Neural cell (in vitro differentiated cells): ENCODE results near the gene RLF. TPM values are rescaled to one million over a fixed set of nuclear protein-coding genes. Genes with fewer than 3 reads are reported as not detected.

Experiments used
- H2AFZ ChIP-seq: fragments of 200-600, 300-800 bp; sonication (generic), shearing (Covaris generic); 2 replicates; pipeline ENCODE4 v1.6.0; 2014; ENCODE audit warnings: low read depth, mild to moderate bottlenecking, antibody characterized with exemption, low read length, moderate library complexity
- H3F3A ChIP-seq: fragments of 200-600 bp; shearing (Covaris generic); 2 replicates; pipeline ENCODE4 v1.6.1; 2016; ENCODE audit warnings: mild to moderate bottlenecking, moderate library complexity, mixed read lengths, antibody characterized with exemption, low read length; ENCODE audit not compliant: insufficient read depth, poor library complexity, severe bottlenecking
- H3K27ac ChIP-seq: fragments of 200-600, 300-800 bp; sonication (generic), shearing (Covaris generic); 2 replicates; pipeline ENCODE4 v1.5.1; 2014; ENCODE audit warnings: mild to moderate bottlenecking, low read length, moderate library complexity
- H3K27me3 ChIP-seq: fragments of 300-800, 200-600 bp; sonication (generic), shearing (Covaris generic); 2 replicates; pipeline ENCODE4 v1.6.0; 2014; ENCODE audit warnings: mild to moderate bottlenecking, low read depth, low read length, moderate library complexity; ENCODE audit not compliant: insufficient read depth
- H3K36me3 ChIP-seq: fragments of 300-800, 200-600 bp; sonication (generic), shearing (Covaris generic); 2 replicates; pipeline ENCODE4 v1.5.1; 2014; ENCODE audit warnings: mild to moderate bottlenecking, antibody characterized with exemption, low read length, moderate library complexity; ENCODE audit not compliant: insufficient read depth
- H3K4me2 ChIP-seq: fragments of 300-800, 200-600 bp; sonication (generic), shearing (Covaris generic); 2 replicates; pipeline ENCODE4 v1.6.0; 2014; ENCODE audit warnings: mild to moderate bottlenecking, low read length
- H3K4me3 ChIP-seq: fragments of 300-800, 200-600 bp; sonication (generic), shearing (Covaris generic); 2 replicates; pipeline ENCODE4 v1.5.1; 2014; ENCODE audit warnings: mild to moderate bottlenecking, low read length, moderate library complexity
- H3K79me2 ChIP-seq: fragments of 200-600 bp; shearing (Covaris generic); replicated peaks from 2 replicates; pipeline ENCODE4 v1.6.0; 2014; ENCODE audit warnings: mild to moderate bottlenecking, low read length, moderate library complexity; ENCODE audit not compliant: insufficient read depth
- H3K9ac ChIP-seq: fragments of 300-800, 200-600 bp; sonication (generic), shearing (Covaris generic); 2 replicates; pipeline ENCODE4 v1.6.1; 2016; ENCODE audit warnings: mild to moderate bottlenecking, low read length, mixed read lengths
- H3K9me2 ChIP-seq: fragments of 200-600 bp; shearing (Covaris generic); 2 replicates; pipeline ENCODE4 v1.6.1; 2016; ENCODE audit warnings: mild to moderate bottlenecking, low read length, mixed read lengths; ENCODE audit not compliant: insufficient read depth
- H3K9me3 ChIP-seq: fragments of 200-600, 300-800 bp; sonication (generic), shearing (Covaris generic); 2 replicates; pipeline ENCODE4 v1.6.1; 2016; ENCODE audit warnings: mild to moderate bottlenecking, mixed run types, low read length, moderate library complexity, mixed read lengths
- H4K20me1 ChIP-seq: fragments of 200-600 bp; shearing (Covaris generic); 2 replicates; pipeline ENCODE4 v1.6.1; 2016; ENCODE audit warnings: mild to moderate bottlenecking, mixed run types; ENCODE audit not compliant: insufficient read depth
- CTCF ChIP-seq: fragments of 450-650 bp; IDR thresholded peaks from 2 replicates; pipeline ENCODE4 v1.5.1; 2014; ENCODE audit warnings: antibody characterized with exemption, mild to moderate bottlenecking, moderate library complexity; ENCODE audit not compliant: poor library complexity, severe bottlenecking
- EP300 ChIP-seq: fragments of 450-650 bp; conservative IDR thresholded peaks from 2 replicates; pipeline ENCODE4 v1.6.1; 2014; ENCODE audit warnings: antibody characterized with exemption, mild to moderate bottlenecking, moderate library complexity; ENCODE audit not compliant: poor library complexity, severe bottlenecking
- EZH2 ChIP-seq: fragments of 200-600, 300-800 bp; shearing (Covaris generic), sonication (generic); IDR thresholded peaks from 2 replicates; pipeline ENCODE4 v1.6.1; 2014; ENCODE audit warnings: antibody characterized with exemption, low read length, borderline replicate concordance, mild to moderate bottlenecking; ENCODE audit not compliant: insufficient read depth, poor library complexity, severe bottlenecking
- MXI1 ChIP-seq: fragments of 450-650 bp; conservative IDR thresholded peaks from 2 replicates; pipeline ENCODE4 v1.6.1; 2014; ENCODE audit warnings: antibody characterized with exemption, mild to moderate bottlenecking; ENCODE audit not compliant: poor library complexity, severe bottlenecking
- POLR2AphosphoS5 ChIP-seq: IDR thresholded peaks from 2 replicates; pipeline ENCODE4 v1.6.1; 2012
- RAD21 ChIP-seq: fragments of 450-650 bp; conservative IDR thresholded peaks from 2 replicates; pipeline ENCODE4 v1.6.1; 2014; ENCODE audit warnings: antibody characterized with exemption, mild to moderate bottlenecking, moderate library complexity
- SMC3 ChIP-seq: fragments of 450-650 bp; conservative IDR thresholded peaks from 2 replicates; pipeline ENCODE4 v1.6.1; 2014; ENCODE audit warnings: antibody characterized with exemption, mild to moderate bottlenecking, moderate library complexity; ENCODE audit not compliant: poor library complexity
- TAF1 ChIP-seq: IDR thresholded peaks from 2 replicates; pipeline ENCODE4 v1.6.1; 2012; ENCODE audit warnings: low read depth
- polyA plus RNA-seq: library from polyadenylated mRNA; depleted of rRNA; stranded (reverse); fragments of >200 nt; gene quantifications from 2 replicates; pipeline ENCODE4 v1.2.3, GENCODE V29; 2014
- TF ChIP-seq, protein P1 (sequence below): IDR thresholded peaks from 2 replicates; pipeline ENCODE4 v1.6.1; 2012; ENCODE audit warnings: borderline replicate concordance

The RLF gene
- polyA plus RNA-seq, 1 donor from 2014 or later = 23.4 TPM

- Histone ChIP-seq H3K27ac (no peak overlapping the region), H2AFZ (no peak overlapping the region), H3K9me3 (no peaks in the 10 kb centered on the region), H3K4me2 (no peak overlapping the region), H3F3A (no peaks in the 10 kb centered on the region), H3K79me2 (no peaks in the 10 kb centered on the region), H3K4me3 (no peak overlapping the region), H4K20me1 (no peaks in the 10 kb centered on the region), H3K36me3 (no peaks in the 10 kb centered on the region), H3K27me3 (peaks cover 14% of the 10 kb centered on the region), H3K9ac (no peak overlapping the region), H3K9me2 (no peaks in the 10 kb centered on the region)
- TF ChIP-seq EP300 (no peak), TAF1 (no peak), RAD21 (no peak), EZH2 (no peak), CTCF (no peak), POLR2AphosphoS5 (no peak), SMC3 (no peak), MXI1 (no peak)
- TF ChIP-seq, protein P1, sequence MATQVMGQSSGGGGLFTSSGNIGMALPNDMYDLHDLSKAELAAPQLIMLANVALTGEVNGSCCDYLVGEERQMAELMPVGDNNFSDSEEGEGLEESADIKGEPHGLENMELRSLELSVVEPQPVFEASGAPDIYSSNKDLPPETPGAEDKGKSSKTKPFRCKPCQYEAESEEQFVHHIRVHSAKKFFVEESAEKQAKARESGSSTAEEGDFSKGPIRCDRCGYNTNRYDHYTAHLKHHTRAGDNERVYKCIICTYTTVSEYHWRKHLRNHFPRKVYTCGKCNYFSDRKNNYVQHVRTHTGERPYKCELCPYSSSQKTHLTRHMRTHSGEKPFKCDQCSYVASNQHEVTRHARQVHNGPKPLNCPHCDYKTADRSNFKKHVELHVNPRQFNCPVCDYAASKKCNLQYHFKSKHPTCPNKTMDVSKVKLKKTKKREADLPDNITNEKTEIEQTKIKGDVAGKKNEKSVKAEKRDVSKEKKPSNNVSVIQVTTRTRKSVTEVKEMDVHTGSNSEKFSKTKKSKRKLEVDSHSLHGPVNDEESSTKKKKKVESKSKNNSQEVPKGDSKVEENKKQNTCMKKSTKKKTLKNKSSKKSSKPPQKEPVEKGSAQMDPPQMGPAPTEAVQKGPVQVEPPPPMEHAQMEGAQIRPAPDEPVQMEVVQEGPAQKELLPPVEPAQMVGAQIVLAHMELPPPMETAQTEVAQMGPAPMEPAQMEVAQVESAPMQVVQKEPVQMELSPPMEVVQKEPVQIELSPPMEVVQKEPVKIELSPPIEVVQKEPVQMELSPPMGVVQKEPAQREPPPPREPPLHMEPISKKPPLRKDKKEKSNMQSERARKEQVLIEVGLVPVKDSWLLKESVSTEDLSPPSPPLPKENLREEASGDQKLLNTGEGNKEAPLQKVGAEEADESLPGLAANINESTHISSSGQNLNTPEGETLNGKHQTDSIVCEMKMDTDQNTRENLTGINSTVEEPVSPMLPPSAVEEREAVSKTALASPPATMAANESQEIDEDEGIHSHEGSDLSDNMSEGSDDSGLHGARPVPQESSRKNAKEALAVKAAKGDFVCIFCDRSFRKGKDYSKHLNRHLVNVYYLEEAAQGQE = no peak
Measured at GRCh38 chr1:40151457-40152079, 9.6 kb upstream of the RLF start.

- Histone ChIP-seq H2AFZ (no peak overlapping the region), H3K27ac (no peak overlapping the region), H3K9me3 (no peaks in the 10 kb centered on the region), H3K9ac (no peak overlapping the region), H3K9me2 (no peaks in the 10 kb centered on the region), H3K4me3 (no peak overlapping the region), H3K36me3 (no peaks in the 10 kb centered on the region), H3K79me2 (no peaks in the 10 kb centered on the region), H3F3A (no peaks in the 10 kb centered on the region), H3K4me2 (no peak overlapping the region), H4K20me1 (no peaks in the 10 kb centered on the region), H3K27me3 (peaks cover 3% of the 10 kb centered on the region)
- TF ChIP-seq SMC3 (peak; percentile 82), TAF1 (no peak), EP300 (no peak), CTCF (peak; percentile 80), POLR2AphosphoS5 (no peak), EZH2 (no peak), RAD21 (peak; percentile 77), MXI1 (no peak)
- TF ChIP-seq, protein P1 = no peak
Measured at GRCh38 chr1:40153073-40153770, 8.0 kb upstream of the RLF start.
